ENCODE data around the gene KIAA1755. TPM values are rescaled to one million over a fixed set of nuclear protein-coding genes. Genes with fewer than 3 reads are reported as not detected.
A peak's percentile ranks its signal among the peaks of the same experiment; 100 is the strongest.

Gene KIAA1755
- total and polyA plus RNA-seq, 2 of the 4 experiments (the other 2 are of a cell fraction), result 2.5 to 5.1 TPM

- no peak for TF ChIP-seq ELK1 (IDR thresholded peaks at IDR 0.05; ENCODE audit: borderline replicate concordance, low read depth, low read length)
These were observed 37.6 kb upstream of the KIAA1755 start (continued) for GRCh38 chr20:38297916-38298674.

- dilution Hi-C loops (cut with HindIII; ENCODE audit: low sequenced_read_pairs, unreplicated experiment), result no loop called here
- ChIA-PET POLR2A (ENCODE audit: unreplicated experiment) (no interaction called here), CTCF (no interaction called here)
- Histone ChIP-seq H3K79me1 (ENCODE audit: low read depth in 1 of 2, low read length in 2 of 2) (no peaks in the 10 kb centered on the region), H2AK5ac (ENCODE audit: low read depth, low read length) (no peak overlapping the region; the same call in 1 of the 2 replicates), H3K27ac (ENCODE audit: insufficient read depth, low read length) (no peak overlapping the region), H3K4ac (ENCODE audit: low read depth, low read length) (no peak overlapping the region), H2BK5ac (ENCODE audit: low read depth, low read length, poor library complexity, severe bottlenecking) (no peak overlapping the region), H3K9me1 (ENCODE audit: insufficient read depth, low read length) (peaks cover 4% of the 10 kb centered on the region; the same call in 1 of the 2 replicates), H4K8ac (ENCODE audit: low read depth in 2 of 2, low read length in 2 of 2) (no peak overlapping the region), H3K14ac (replicated peaks; ENCODE audit: low read depth, low read length) (no peak overlapping the region), H4K91ac (ENCODE audit: insufficient read depth, low read depth, low read length) (no peak overlapping the region), H2BK120ac (ENCODE audit: low read depth, low read length) (no peak overlapping the region), H2AK9ac (replicated peaks; ENCODE audit: low read depth, low read length, poor library complexity) (no peak overlapping the region), H3K4me1 (ENCODE audit: control insufficient read depth, insufficient read depth, low read length) (peaks cover 6% of the 10 kb centered on the region), H3K56ac (ENCODE audit: extremely low read depth, insufficient read depth, low read length) (no peak overlapping the region), H3K4me2 (ENCODE audit: low read depth, low read length) (no peak overlapping the region), H3K23ac (ENCODE audit: low read depth, low read length) (no peak overlapping the region), H3K27me3 (ENCODE audit: control insufficient read depth, insufficient read depth, low read length) (peaks cover 12% of the 10 kb centered on the region), H3K18ac (ENCODE audit: low read depth, low read length) (no peak overlapping the region), H3K9me3 (ENCODE audit: control insufficient read depth, insufficient read depth, low read length) (no peaks in the 10 kb centered on the region), H3K4me3 (ENCODE audit: insufficient read depth, low read depth, low read length) (no peak overlapping the region), H2AFZ (replicated peaks; ENCODE audit: low read length, poor library complexity) (no peak overlapping the region), H4K20me1 (ENCODE audit: insufficient read depth, low read length) (peaks cover 2% of the 10 kb centered on the region; the same call in 1 of the 2 replicates), H4K5ac (ENCODE audit: low read depth, low read length) (no peak overlapping the region), H2BK20ac (ENCODE audit: low read depth, low read length) (no peak overlapping the region), H3K9ac (ENCODE audit: low read depth, low read length) (no peak overlapping the region), H3K36me3 (ENCODE audit: control insufficient read depth, insufficient read depth, low read length) (no peaks in the 10 kb centered on the region), H2BK15ac (ENCODE audit: low read depth, low read length) (no peak overlapping the region)
- 73% methylated on average over 7 of the region's 11 CpGs; no CpG with 5 or more reads in 1 of the 2 experiments for WGBS, 2 experiments (ENCODE audit: extremely low coverage in 2 of 2, insufficient read length in 1 of 2)
- intact Hi-C loops (cut with micrococcal nuclease), result no loop called here
- no TSS peak for BruUV-seq (replicated peaks)
- DNase-seq, result no peak
- no peak for TF ChIP-seq MXI1 (IDR thresholded peaks at IDR 0.05; ENCODE audit: borderline replicate concordance, low read depth, low read length)
- TF ChIP-seq SMC3 (IDR thresholded peaks at IDR 0.05; ENCODE audit: low read depth, low read length), result no peak
- TF ChIP-seq NFE2L2 (IDR thresholded peaks at IDR 0.05; ENCODE audit: low read depth, low read length), result peak; percentile 49; the same call in 1 of the 2 replicates
- in situ Hi-C loops (cut with MboI; ENCODE audit: low sequenced_read_pairs), result no loop called here
- ATAC-seq (ENCODE audit: low read depth), result no peak
These were observed 35.9 kb upstream of the KIAA1755 start for GRCh38 chr20:38296433-38296832.

All from IMR-90 (cell line).